ENCODE results near the gene GATAD2A. TPM values are rescaled to one million over a fixed set of nuclear protein-coding genes. Genes with fewer than 3 reads are reported as not detected.

Gene GATAD2A
- total and polyA plus RNA-seq, 2 of the 8 experiments (the other 6 are each of a cell fraction or from before 2014, with no cell fraction given), result 38.4 to 205 TPM

GRCh38 chr19:19379527-19379926 lies 25.9 kb upstream of the GATAD2A start:
- FAIRE-seq (no peak), DNase-seq (ENCODE audit: low read depth in 1 of 2, low spot score in 2 of 2) (no peak)
- no peak overlapping the region for H4K5ac ChIP-seq (ENCODE audit: insufficient read length, low read depth, low read length)
- no peak overlapping the region for H2AFZ ChIP-seq (ENCODE audit: low read length)
- H3K79me1 ChIP-seq (ENCODE audit: low read depth, low read length), result no peaks in the 10 kb centered on the region
- H3K4me2 ChIP-seq (ENCODE audit: insufficient read depth in 1 of 2, low read depth in 2 of 2, low read length in 2 of 2), result no peak overlapping the region
- H2BK15ac ChIP-seq (ENCODE audit: low read length), result no peak overlapping the region
- CTCF ChIA-PET (ENCODE audit: partially characterized antibody), result interaction anchor here (0.6 to 4.6 kb wide), 6 partner anchors 9 to 110 kb away, joined by 3 to 25 read pairs (median 4); no protein-coding TSS in a partner anchor
- no peak overlapping the region for H3K9ac ChIP-seq (replicated peaks in 1 of 4; ENCODE audit: extremely low read depth in 1 of 4, low read depth in 3 of 4, low read length in 3 of 4)
- no peaks in the 10 kb centered on the region for H4K20me1 ChIP-seq (replicated peaks in 1 of 2; ENCODE audit: control insufficient read depth in 1 of 2, insufficient read depth in 2 of 2, low read length in 2 of 2)
- WGBS, 2 experiments (ENCODE audit: extremely low coverage in 1 of 2, insufficient coverage in 1 of 2, insufficient read length in 1 of 2, insufficient replicate concordance in 2 of 2, low coverage in 1 of 2, low lambda C conversion rate in 2 of 2, missing lambda C conversion rate in 1 of 2), result 83% methylated on average over 2 of the region's 2 CpGs; no CpG with 5 or more reads in 1 of the 2 experiments
- no peak overlapping the region for H3K18ac ChIP-seq (ENCODE audit: extremely low read depth, low read length)
- H3K4me3 ChIP-seq (ENCODE audit: extremely low read depth in 1 of 4, insufficient read depth in 2 of 4, low read depth in 3 of 4, low read length in 4 of 4), result no peak overlapping the region
- TF ChIP-seq CHD1 (IDR thresholded peaks at IDR 0.05; ENCODE audit: low read depth, low read length) (no peak), KDM4A (IDR thresholded peaks at IDR 0.05; ENCODE audit: low read depth, low read length, severe bottlenecking) (no peak)
- H3K56ac ChIP-seq (replicated peaks; ENCODE audit: insufficient read length, low read depth, low read length), result no peak overlapping the region
- no peak overlapping the region for H2AK5ac ChIP-seq (ENCODE audit: low read depth, low read length)
- H3K36me3 ChIP-seq (ENCODE audit: control insufficient read depth in 2 of 4, insufficient read depth in 4 of 4, low read length in 3 of 4), result no peaks in the 10 kb centered on the region
- H3K9me3 ChIP-seq (ENCODE audit: insufficient read depth in 2 of 2, low read depth in 1 of 2, low read length in 1 of 2), result no peaks in the 10 kb centered on the region
- POLR2A ChIA-PET (ENCODE audit: partially characterized antibody), result interaction anchor here (0.7 to 2.2 kb wide), 7 partner anchors 14 to 939 kb away, joined by 3 to 8 read pairs (median 5); partner anchors contain the start of gene GATAD2A
- no peak overlapping the region for H4K8ac ChIP-seq (ENCODE audit: extremely low read depth, insufficient read depth, low read length)
- peaks cover 0 to 1% (median 1%) of the 10 kb centered on the region in 4 experiments; a peak in 2 of 7 replicates for H3K27me3 ChIP-seq (replicated peaks in 1 of 4; ENCODE audit: control insufficient read depth in 3 of 4, extremely low read depth in 1 of 4, insufficient read depth in 3 of 4, low read length in 3 of 4)
- H3K14ac ChIP-seq (ENCODE audit: insufficient read length), result no peak overlapping the region
- H2BK5ac ChIP-seq (ENCODE audit: low read depth, low read length), result no peak overlapping the region
- H3K23me2 ChIP-seq (ENCODE audit: low read depth, low read length), result no peaks in the 10 kb centered on the region
- H2BK20ac ChIP-seq (ENCODE audit: low read length), result no peak overlapping the region
- H3K4me1 ChIP-seq (replicated peaks in 1 of 4; ENCODE audit: control insufficient read depth in 3 of 4, insufficient read depth in 4 of 4, low read length in 3 of 4), result peaks cover 1 to 7% (median 5%) of the 10 kb centered on the region in 4 experiments
- H3K79me2 ChIP-seq (ENCODE audit: control insufficient read depth in 1 of 2, insufficient read depth in 2 of 2, low read length in 2 of 2), result no peaks in the 10 kb centered on the region
- no peak overlapping the region for H4K91ac ChIP-seq (replicated peaks; ENCODE audit: insufficient read length, low read length)
- no peak overlapping the region for H2BK120ac ChIP-seq (replicated peaks; ENCODE audit: low read depth, low read length)
- no peak overlapping the region for H3K23ac ChIP-seq (ENCODE audit: insufficient read length)
- no peak overlapping the region for H3K4ac ChIP-seq (replicated peaks; ENCODE audit: insufficient read length, low read depth, low read length)
- H2BK12ac ChIP-seq (ENCODE audit: low read depth, low read length), result no peak overlapping the region
- H3K27ac ChIP-seq (ENCODE audit: low read depth, low read length), result no peak overlapping the region

Measured in H1 (cell line).